ENCODE data around the gene LRP2.

GRCh38 chr2:169114056-169114455 lies 248.3 kb downstream of the LRP2 start:
- TF ChIP-seq CTCF (IDR thresholded peaks at IDR 0.05; ENCODE audit: borderline replicate concordance, extremely low read depth, low read length, poor library complexity, severe bottlenecking) = no peak
- no peak for TF ChIP-seq EZH2 (IDR thresholded peaks at IDR 0.05; ENCODE audit: borderline replicate concordance, low read depth, low read length, severe bottlenecking)

Measured in DND-41 (cell line).